HEK293 (cell line): Measurements from ENCODE around the gene DNAJC17.

Experiments
- CTCF ChIA-PET: fragments of 350-600 bp; formaldehyde crosslinking; extraction: SDS; loops from one replicate; lab custom pipeline; 2021; ENCODE audit warnings: antibody characterized with exemption; lab: Yijun Ruan, JAX
- POLR2A ChIA-PET: fragments of 300-600 bp; formaldehyde crosslinking; extraction: SDS; loops from one replicate; lab custom pipeline; 2020; ENCODE audit warnings: antibody characterized with exemption, inconsistent platforms; lab: Yijun Ruan, JAX
- H3K27ac ChIP-seq: fragments of 200-500 bp; sonication (Bioruptor generic); 2 replicates; pipeline ENCODE4 v1.5.1; 2014; ENCODE audit warnings: low read depth, low read length, control low read depth, inconsistent platforms; ENCODE audit errors: extremely low read depth
- H3K36me3 ChIP-seq, 2 experiments: fragments of 200-500 bp in 1 of 2; sonication (Bioruptor generic) in 1 of 2; 1 replicate in 1 of 2; 2 replicates in 1 of 2; pipeline ENCODE4 v1.5.1; 2014 to 2017; ENCODE audit warnings: inconsistent platforms in 2 of 2, low read length in 2 of 2; ENCODE audit not compliant: control insufficient read depth in 2 of 2, insufficient read depth in 1 of 2
- H3K4me1 ChIP-seq: fragments of 200-500 bp; sonication (Bioruptor generic); 2 replicates; pipeline ENCODE4 v1.5.1; 2014; ENCODE audit warnings: mild to moderate bottlenecking, low read length, inconsistent platforms; ENCODE audit not compliant: control insufficient read depth, insufficient read depth
- H3K4me3 ChIP-seq: 2 replicates; pipeline ENCODE4 v1.5.1; 2011; ENCODE audit warnings: low read depth, mild to moderate bottlenecking, control low read depth, low read length, moderate library complexity
- H3K9me3 ChIP-seq: fragments of 200-500 bp; sonication (Bioruptor generic); 2 replicates; pipeline ENCODE4 v1.5.1; 2014; ENCODE audit warnings: low read depth, low read length, inconsistent platforms; ENCODE audit not compliant: control insufficient read depth, insufficient read depth
- GLIS1 ChIP-seq: fragments of 450-650 bp; formaldehyde crosslinking; IDR thresholded peaks from 2 replicates; pipeline ENCODE4 v1.5.1; 2016; ENCODE audit warnings: missing biosample characterization, missing genetic modification characterization
- HOXD13 ChIP-seq: sonication (generic); formaldehyde crosslinking; IDR thresholded peaks from 2 replicates; pipeline ENCODE4 v1.8.0; 2022; ENCODE audit warnings: missing genetic modification reagents, borderline replicate concordance
- IKZF3 ChIP-seq: fragments of 450-650 bp; IDR thresholded peaks from 2 replicates; pipeline ENCODE4 v1.5.0; 2018; ENCODE audit warnings: missing biosample characterization, mild to moderate bottlenecking, missing genetic modification characterization, moderate library complexity
- INSM2 ChIP-seq: fragments of 450-650 bp; formaldehyde crosslinking; IDR thresholded peaks from 2 replicates; pipeline ENCODE4 v1.5.1; 2016; ENCODE audit warnings: missing biosample characterization, missing genetic modification characterization
- KLF16 ChIP-seq: fragments of 450-650 bp; formaldehyde crosslinking; IDR thresholded peaks from 2 replicates; pipeline ENCODE4 v1.5.1; 2017; ENCODE audit warnings: missing biosample characterization, missing genetic modification characterization
- PATZ1 ChIP-seq: fragments of 450-650 bp; formaldehyde crosslinking; IDR thresholded peaks from 2 replicates; pipeline ENCODE4 v1.5.1; 2016; ENCODE audit warnings: missing biosample characterization, missing genetic modification characterization
- PRDM10 ChIP-seq: fragments of 450-650 bp; formaldehyde crosslinking; IDR thresholded peaks from 2 replicates; pipeline ENCODE4 v1.5.1; 2016; ENCODE audit warnings: missing biosample characterization, missing genetic modification characterization
- TCF7L2 ChIP-seq: IDR thresholded peaks from 2 replicates; pipeline ENCODE4 v1.6.1; 2011; ENCODE audit warnings: low read depth, mild to moderate bottlenecking, inconsistent platforms, low read length, moderate library complexity, borderline replicate concordance
- ZBTB6 ChIP-seq: fragments of 450-650 bp; formaldehyde crosslinking; IDR thresholded peaks from 2 replicates; pipeline ENCODE4 v1.5.1; 2017; ENCODE audit warnings: missing biosample characterization, missing genetic modification characterization
- ZFHX2 ChIP-seq: fragments of 450-650 bp; formaldehyde crosslinking; conservative IDR thresholded peaks from 2 replicates; pipeline ENCODE4 v1.5.1; 2016; ENCODE audit warnings: missing biosample characterization, missing genetic modification characterization
- ZFP3 ChIP-seq: fragments of 450-650 bp; formaldehyde crosslinking; IDR thresholded peaks from 2 replicates; pipeline ENCODE4 v1.5.1; 2016; ENCODE audit warnings: low read depth, missing biosample characterization, missing genetic modification characterization
- ZFP37 ChIP-seq: fragments of 450-650 bp; formaldehyde crosslinking; IDR thresholded peaks from 2 replicates; pipeline ENCODE4 v1.5.1; 2016; ENCODE audit warnings: missing biosample characterization, missing genetic modification characterization
- ZFP69B ChIP-seq: fragments of 450-650 bp; formaldehyde crosslinking; IDR thresholded peaks from 2 replicates; pipeline ENCODE4 v1.5.1; 2016; ENCODE audit warnings: missing biosample characterization, missing genetic modification characterization
- ZIC2 ChIP-seq: fragments of 450-650 bp; formaldehyde crosslinking; IDR thresholded peaks from 2 replicates; pipeline ENCODE4 v1.5.1; 2016; ENCODE audit warnings: missing biosample characterization, missing genetic modification characterization
- ZNF112 ChIP-seq: fragments of 450-650 bp; formaldehyde crosslinking; IDR thresholded peaks from 2 replicates; pipeline ENCODE4 v1.5.0; 2017; ENCODE audit warnings: missing biosample characterization, missing genetic modification characterization
- ZNF394 ChIP-seq: fragments of 450-650 bp; formaldehyde crosslinking; IDR thresholded peaks from 2 replicates; pipeline ENCODE4 v1.5.1; 2016; ENCODE audit warnings: missing biosample characterization, missing genetic modification characterization, mild to moderate bottlenecking, moderate library complexity, borderline replicate concordance
- ZNF501 ChIP-seq: fragments of 450-650 bp; formaldehyde crosslinking; IDR thresholded peaks from 2 replicates; pipeline ENCODE4 v1.5.1; 2016; ENCODE audit warnings: missing biosample characterization, missing genetic modification characterization
- ZNF549 ChIP-seq: fragments of 450-650 bp; IDR thresholded peaks from 2 replicates; pipeline ENCODE4 v1.5.1; 2018; ENCODE audit warnings: missing biosample characterization, missing genetic modification characterization, mild to moderate bottlenecking, inconsistent platforms, moderate library complexity
- ZNF600 ChIP-seq: fragments of 450-650 bp; formaldehyde crosslinking; IDR thresholded peaks from 2 replicates; pipeline ENCODE4 v1.5.1; 2016; ENCODE audit warnings: missing biosample characterization, missing genetic modification characterization
- ZNF610 ChIP-seq: fragments of 450-650 bp; formaldehyde crosslinking; IDR thresholded peaks from 2 replicates; pipeline ENCODE4 v1.5.1; 2016; ENCODE audit warnings: missing biosample characterization, missing genetic modification characterization, borderline replicate concordance
- ZNF629 ChIP-seq: fragments of 450-650 bp; formaldehyde crosslinking; IDR thresholded peaks from 2 replicates; pipeline ENCODE4 v1.5.1; 2017; ENCODE audit warnings: missing biosample characterization, missing genetic modification characterization
- ZNF670 ChIP-seq: fragments of 450-650 bp; formaldehyde crosslinking; IDR thresholded peaks from 2 replicates; pipeline ENCODE4 v1.5.1; 2016; ENCODE audit warnings: missing biosample characterization, missing genetic modification characterization, low read depth
- ZNF707 ChIP-seq: fragments of 450-650 bp; formaldehyde crosslinking; IDR thresholded peaks from 2 replicates; pipeline ENCODE4 v1.5.1; 2016; ENCODE audit warnings: missing biosample characterization, missing genetic modification characterization
- ZNF768 ChIP-seq: fragments of 450-650 bp; formaldehyde crosslinking; IDR thresholded peaks from 2 replicates; pipeline ENCODE4 v1.5.1; 2018; ENCODE audit warnings: missing biosample characterization, mild to moderate bottlenecking, missing genetic modification characterization
- ZNF837 ChIP-seq: fragments of 450-650 bp; formaldehyde crosslinking; IDR thresholded peaks from 2 replicates; pipeline ENCODE4 v1.5.1; 2016; ENCODE audit warnings: missing biosample characterization, missing genetic modification characterization

DNAJC17 gene

GRCh38 chr15:40770147-40770721 lies 37.0 kb downstream of the DNAJC17 start:
- Histone ChIP-seq H3K27ac (peak overlapping the region; percentile 58), H3K9me3 (no peaks in the 10 kb centered on the region)
- POLR2A ChIA-PET, result interaction anchor here (0.8 kb wide), 1 partner anchor 37 kb away, joined by 3 read pairs; the partner anchor contains the start of genes DNAJC17 and ZFYVE19

GRCh38 chr15:40769274-40770146 lies 37.8 kb downstream of the DNAJC17 start, which contains the start of gene C15orf62:
C15orf62 (plus strand) TSS chr15:40769980; CDS start chr15:40770496, 516 bp downstream.
- peak within 1 kb of the TSS; percentile 58 for H3K27ac ChIP-seq
- no peak for TF ChIP-seq ZNF768 (tag by site-specific recombination)
- TF ChIP-seq TCF7L2, result no peak
- no peak for TF ChIP-seq ZNF501 (tag by site-specific recombination)
- no peak for TF ChIP-seq ZNF394 (tag by site-specific recombination)
- no peak for TF ChIP-seq ZBTB6 (tag by site-specific recombination)
- TF ChIP-seq ZNF549 (tag by site-specific recombination), result no peak
- TF ChIP-seq PATZ1 (tag by site-specific recombination), result peak; percentile 80

More at GRCh38 chr15:40770147-40770721, 37.0 kb downstream of the DNAJC17 start:
- peaks cover 25% of the 10 kb centered on the region for H3K4me1 ChIP-seq
- H3K36me3 ChIP-seq, result peaks cover 0 to 34% of the 10 kb centered on the region in 2 experiments; a peak in 1 of 3 replicates
- CTCF ChIA-PET, result interaction anchor here (0.8 to 3.1 kb wide), 3 partner anchors 12 to 23 kb away, joined by 3 to 10 read pairs (median 5); no protein-coding TSS in a partner anchor
- H3K4me3 ChIP-seq, result no peak overlapping the region
- no peak for TF ChIP-seq ZFHX2 (tag by site-specific recombination)
- no peak for TF ChIP-seq ZNF670 (tag by site-specific recombination)
- TF ChIP-seq KLF16, result no peak
- no peak for TF ChIP-seq ZFP69B
- peak; percentile 90 for TF ChIP-seq ZIC2 (tag by site-specific recombination)
- no peak for TF ChIP-seq INSM2
- no peak for TF ChIP-seq ZNF707 (tag by site-specific recombination)
- no peak for TF ChIP-seq ZFP37 (tag by site-specific recombination)
- TF ChIP-seq ZFP3 (tag by site-specific recombination), result no peak
- peak; percentile 70 for TF ChIP-seq GLIS1 (tag by site-specific recombination)
- TF ChIP-seq ZNF600, result peak; percentile 58; the same call in 1 of the 2 replicates
- no peak for TF ChIP-seq ZNF112
- no peak for TF ChIP-seq ZNF837 (tag by site-specific recombination)
- no peak for TF ChIP-seq PRDM10
- TF ChIP-seq IKZF3 (tag by site-specific recombination), result 0 out of 2 replicates have a peak, but pooled peaks have one; percentile 33
- no peak for TF ChIP-seq ZNF610
- no peak for TF ChIP-seq ZNF629 (tag by site-specific recombination)
- no peak for TF ChIP-seq HOXD13 (CRISPR knock-in tag)

More at GRCh38 chr15:40769274-40770146, 37.8 kb downstream of the DNAJC17 start, which contains the start of gene C15orf62:
- Histone ChIP-seq H3K4me3 (no peak within 1 kb of the TSS), H3K36me3 (peaks cover 0 to 27% of the 10 kb centered on the region in 2 experiments; a peak in 1 of 3 replicates), H3K9me3 (no peaks in the 10 kb centered on the region), H3K4me1 (peaks cover 25% of the 10 kb centered on the region)
- POLR2A ChIA-PET, result interaction anchor here (0.6 to 0.8 kb wide), 2 partner anchors 38 to 325 kb away, joined by 3 to 5 read pairs; partner anchors contain the start of genes DNAJC17 and ZFYVE19
- CTCF ChIA-PET, result interaction anchor here (0.8 to 3.1 kb wide), 2 partner anchors 13 to 15 kb away, joined by 5 to 10 read pairs; no protein-coding TSS in a partner anchor
